IPS DF 6.9 (cell line): ENCODE results near the gene ITPR1.

Source experiments
- DNase-seq: peaks from one replicate; pipeline ENCODE4 v3.0.0-alpha.2; 2013; ENCODE audit warnings: low read depth, low spot score
- H3K27ac ChIP-seq: one replicate; pipeline ENCODE4 v1.5.1; 2013; ENCODE audit warnings: low read length, control low read depth
- H3K27me3 ChIP-seq: 2 replicates; pipeline ENCODE4 v1.6.1; 2013; ENCODE audit warnings: mild to moderate bottlenecking, low read length; ENCODE audit not compliant: control insufficient read depth, insufficient read depth
- H3K36me3 ChIP-seq: 2 replicates; pipeline ENCODE4 v1.6.1; 2013; ENCODE audit warnings: low read length; ENCODE audit not compliant: control insufficient read depth, insufficient read depth
- H3K4me1 ChIP-seq: 2 replicates; pipeline ENCODE4 v1.6.1; 2013; ENCODE audit warnings: low read length; ENCODE audit not compliant: control insufficient read depth, insufficient read depth
- H3K4me3 ChIP-seq: 2 replicates; pipeline ENCODE4 v1.5.1; 2013; ENCODE audit warnings: mild to moderate bottlenecking, low read length
- H3K9me3 ChIP-seq: 2 replicates; pipeline ENCODE4 v1.6.1; 2013; ENCODE audit warnings: low read length, inconsistent platforms; ENCODE audit not compliant: control insufficient read depth, insufficient read depth
- WGBS: extraction: QIAGEN DNeasy Blood & Tissue Kit; methylation state at CpG from one replicate; pipeline ENCODE4 v1.1.7; 2013; ENCODE audit warnings: mixed read lengths, missing lambda C conversion rate; ENCODE audit not compliant: insufficient read length, insufficient coverage; 5-methylcytosine and 5-hydroxymethylcytosine counted together

The ITPR1 gene

GRCh38 chr3:4551051-4551711, 58.0 kb downstream of the ITPR1 start:
- H3K4me3 ChIP-seq = no peak overlapping the region
- H3K4me1 ChIP-seq = no peaks in the 10 kb centered on the region
- WGBS = no CpG with 5 or more reads among the region's 5 CpGs
- H3K27ac ChIP-seq = no peak overlapping the region
- H3K9me3 ChIP-seq = no peaks in the 10 kb centered on the region
- DNase-seq = no peak
- no peaks in the 10 kb centered on the region for H3K36me3 ChIP-seq
- no peaks in the 10 kb centered on the region for H3K27me3 ChIP-seq

- H3K27me3 ChIP-seq = no peaks in the 10 kb centered on the region
- no peaks in the 10 kb centered on the region for H3K4me1 ChIP-seq
- no peak overlapping the region for H3K27ac ChIP-seq
- H3K36me3 ChIP-seq = no peaks in the 10 kb centered on the region
- H3K4me3 ChIP-seq = no peak overlapping the region
- H3K9me3 ChIP-seq = no peaks in the 10 kb centered on the region
- no peak for DNase-seq
- WGBS = no CpG with 5 or more reads among the region's 4 CpGs
Observed at GRCh38 chr3:4551794-4552442, 58.8 kb downstream of the ITPR1 start.

GRCh38 chr3:4552811-4553210, 59.7 kb downstream of the ITPR1 start:
- H3K9me3 ChIP-seq = no peaks in the 10 kb centered on the region
- DNase-seq = no peak
- no peak overlapping the region for H3K4me3 ChIP-seq
- no CpG with 5 or more reads among the region's 4 CpGs for WGBS
- no peaks in the 10 kb centered on the region for H3K4me1 ChIP-seq
- H3K36me3 ChIP-seq = no peaks in the 10 kb centered on the region
- H3K27me3 ChIP-seq = no peaks in the 10 kb centered on the region
- H3K27ac ChIP-seq = no peak overlapping the region

- Histone ChIP-seq H3K4me1 (no peaks in the 10 kb centered on the region), H3K36me3 (no peaks in the 10 kb centered on the region), H3K27me3 (no peaks in the 10 kb centered on the region), H3K9me3 (no peaks in the 10 kb centered on the region), H3K27ac (no peak overlapping the region), H3K4me3 (no peak overlapping the region)
- 100% methylated on average over 2 of the region's 2 CpGs for WGBS
- no peak for DNase-seq
Observed at GRCh38 chr3:4561661-4562060, 68.5 kb downstream of the ITPR1 start.

GRCh38 chr3:4562595-4562994, 69.4 kb downstream of the ITPR1 start:
- Histone ChIP-seq H3K4me3 (no peak overlapping the region), H3K9me3 (no peaks in the 10 kb centered on the region), H3K4me1 (no peaks in the 10 kb centered on the region), H3K27ac (no peak overlapping the region), H3K27me3 (no peaks in the 10 kb centered on the region), H3K36me3 (no peaks in the 10 kb centered on the region)
- WGBS = no CpG with 5 or more reads among the region's 4 CpGs
- no peak for DNase-seq

- no CpG with 5 or more reads among the region's 7 CpGs for WGBS
- H3K27ac ChIP-seq = no peak overlapping the region
Observed at GRCh38 chr3:4564270-4564669, 71.1 kb downstream of the ITPR1 start.

GRCh38 chr3:4564928-4565586, 71.9 kb downstream of the ITPR1 start:
- H3K4me3 ChIP-seq = no peak overlapping the region
- no peaks in the 10 kb centered on the region for H3K27me3 ChIP-seq
- H3K27ac ChIP-seq = no peak overlapping the region
- no peaks in the 10 kb centered on the region for H3K36me3 ChIP-seq
- DNase-seq = no peak
- no CpG with 5 or more reads among the region's 5 CpGs for WGBS
- no peaks in the 10 kb centered on the region for H3K4me1 ChIP-seq
- no peaks in the 10 kb centered on the region for H3K9me3 ChIP-seq

More at GRCh38 chr3:4564270-4564669, 71.1 kb downstream of the ITPR1 start:
- no peak overlapping the region for H3K4me3 ChIP-seq
- no peak for DNase-seq
- H3K4me1 ChIP-seq = no peaks in the 10 kb centered on the region
- H3K27me3 ChIP-seq = no peaks in the 10 kb centered on the region
- no peaks in the 10 kb centered on the region for H3K9me3 ChIP-seq
- H3K36me3 ChIP-seq = no peaks in the 10 kb centered on the region

- Histone ChIP-seq H3K27ac (no peak overlapping the region), H3K27me3 (no peaks in the 10 kb centered on the region), H3K36me3 (no peaks in the 10 kb centered on the region), H3K9me3 (no peaks in the 10 kb centered on the region), H3K4me3 (no peak overlapping the region), H3K4me1 (no peaks in the 10 kb centered on the region)
- WGBS = no CpG with 5 or more reads among the region's 5 CpGs
- DNase-seq = no peak
Observed at GRCh38 chr3:4565809-4566501, 72.8 kb downstream of the ITPR1 start.

GRCh38 chr3:4568841-4569240, 75.7 kb downstream of the ITPR1 start:
- no peaks in the 10 kb centered on the region for H3K36me3 ChIP-seq
- H3K4me1 ChIP-seq = no peaks in the 10 kb centered on the region
- DNase-seq = no peak
- no CpG with 5 or more reads among the region's 3 CpGs for WGBS
- H3K9me3 ChIP-seq = no peaks in the 10 kb centered on the region
- H3K27me3 ChIP-seq = no peaks in the 10 kb centered on the region
- H3K4me3 ChIP-seq = no peak overlapping the region
- H3K27ac ChIP-seq = no peak overlapping the region

- DNase-seq = no peak
- no CpG with 5 or more reads among the region's 7 CpGs for WGBS
- Histone ChIP-seq H3K36me3 (no peaks in the 10 kb centered on the region), H3K27me3 (no peaks in the 10 kb centered on the region), H3K9me3 (no peaks in the 10 kb centered on the region), H3K4me1 (no peaks in the 10 kb centered on the region), H3K4me3 (no peak overlapping the region), H3K27ac (no peak overlapping the region)
Observed at GRCh38 chr3:4570840-4571621, 77.9 kb downstream of the ITPR1 start.
